Liver (tissue), 3 donors: ENCODE data around the gene OAS1.

ENCODE experiments used
- FOXA1 ChIP-seq: IDR thresholded peaks from 2 replicates; pipeline ENCODE4 v1.6.1; 2016; ENCODE audit warnings: antibody characterized with exemption
- GABPA ChIP-seq, 2 donors: IDR thresholded peaks in 1 of 2; conservative IDR thresholded peaks in 1 of 2; 2 replicates each; pipeline ENCODE4 v1.6.1; 2016; ENCODE audit warnings: antibody characterized with exemption in 2 of 2, mild to moderate bottlenecking in 1 of 2, moderate library complexity in 1 of 2
- RAD21 ChIP-seq, 2 donors: IDR thresholded peaks; 2 replicates each; pipeline ENCODE4 v1.6.1; 2016; ENCODE audit warnings: antibody characterized with exemption in 2 of 2, mild to moderate bottlenecking in 2 of 2
- RXRA ChIP-seq, 2 donors: IDR thresholded peaks; 2 replicates each; pipeline ENCODE4 v1.6.1; 2017 to 2018; ENCODE audit warnings: antibody characterized with exemption in 2 of 2, mild to moderate bottlenecking in 1 of 2
- SP1 ChIP-seq: IDR thresholded peaks from 2 replicates; pipeline ENCODE4 v1.6.1; 2018; ENCODE audit warnings: antibody characterized with exemption, mild to moderate bottlenecking
- TAF1 ChIP-seq: conservative IDR thresholded peaks from 2 replicates; pipeline ENCODE4 v1.6.1; 2016; ENCODE audit warnings: antibody characterized with exemption, mild to moderate bottlenecking
- YY1 ChIP-seq: IDR thresholded peaks from 2 replicates; pipeline ENCODE4 v1.6.1; 2016; ENCODE audit warnings: antibody characterized with exemption, mild to moderate bottlenecking
- TF ChIP-seq, protein P1 (sequence below): fragments of 150-350 bp; IDR thresholded peaks from 2 replicates; pipeline ENCODE4 v1.5.1; 2017; ENCODE audit warnings: improper control_type of control experiment, low read depth, low read length; ENCODE audit not compliant: missing input control
- TF ChIP-seq, protein P2 (sequence below): IDR thresholded peaks from 2 replicates; pipeline ENCODE4 v1.6.1; 2016; ENCODE audit warnings: antibody characterized with exemption
- TF ChIP-seq, protein P3 (sequence below): IDR thresholded peaks from 2 replicates; pipeline ENCODE4 v1.6.1; 2016; ENCODE audit warnings: antibody characterized with exemption, mild to moderate bottlenecking
- donor health status: healthy.
- donor health status: healthy.

DNA sequence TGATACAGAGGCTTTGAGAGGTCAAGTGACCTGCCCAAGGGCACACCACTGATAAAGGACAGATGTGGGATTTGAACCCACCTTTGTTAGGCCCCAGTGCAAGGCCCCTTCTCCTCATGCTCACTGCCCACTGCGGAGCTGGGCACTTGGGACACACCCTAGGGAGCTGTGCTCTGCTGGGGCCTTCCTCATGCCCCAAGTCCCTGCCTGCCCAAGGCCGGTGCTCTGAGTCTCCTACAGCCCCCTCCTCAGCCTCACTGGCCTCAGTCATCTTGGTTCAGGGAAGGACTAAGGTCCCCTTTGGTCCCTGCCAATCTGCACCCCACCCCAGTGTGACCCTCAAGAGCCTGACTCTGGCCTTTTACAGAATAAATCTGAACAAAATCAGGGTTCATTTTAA is 23.6 kb downstream of the OAS1 start:
- TF ChIP-seq, protein P1, sequence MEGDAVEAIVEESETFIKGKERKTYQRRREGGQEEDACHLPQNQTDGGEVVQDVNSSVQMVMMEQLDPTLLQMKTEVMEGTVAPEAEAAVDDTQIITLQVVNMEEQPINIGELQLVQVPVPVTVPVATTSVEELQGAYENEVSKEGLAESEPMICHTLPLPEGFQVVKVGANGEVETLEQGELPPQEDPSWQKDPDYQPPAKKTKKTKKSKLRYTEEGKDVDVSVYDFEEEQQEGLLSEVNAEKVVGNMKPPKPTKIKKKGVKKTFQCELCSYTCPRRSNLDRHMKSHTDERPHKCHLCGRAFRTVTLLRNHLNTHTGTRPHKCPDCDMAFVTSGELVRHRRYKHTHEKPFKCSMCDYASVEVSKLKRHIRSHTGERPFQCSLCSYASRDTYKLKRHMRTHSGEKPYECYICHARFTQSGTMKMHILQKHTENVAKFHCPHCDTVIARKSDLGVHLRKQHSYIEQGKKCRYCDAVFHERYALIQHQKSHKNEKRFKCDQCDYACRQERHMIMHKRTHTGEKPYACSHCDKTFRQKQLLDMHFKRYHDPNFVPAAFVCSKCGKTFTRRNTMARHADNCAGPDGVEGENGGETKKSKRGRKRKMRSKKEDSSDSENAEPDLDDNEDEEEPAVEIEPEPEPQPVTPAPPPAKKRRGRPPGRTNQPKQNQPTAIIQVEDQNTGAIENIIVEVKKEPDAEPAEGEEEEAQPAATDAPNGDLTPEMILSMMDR = no peak
- no peak for TF ChIP-seq SP1
- TF ChIP-seq RAD21 (IDR thresholded peaks at IDR 0.05) = no peak
- no peak for TF ChIP-seq RXRA (IDR thresholded peaks at IDR 0.05)
- TF ChIP-seq, protein P2, sequence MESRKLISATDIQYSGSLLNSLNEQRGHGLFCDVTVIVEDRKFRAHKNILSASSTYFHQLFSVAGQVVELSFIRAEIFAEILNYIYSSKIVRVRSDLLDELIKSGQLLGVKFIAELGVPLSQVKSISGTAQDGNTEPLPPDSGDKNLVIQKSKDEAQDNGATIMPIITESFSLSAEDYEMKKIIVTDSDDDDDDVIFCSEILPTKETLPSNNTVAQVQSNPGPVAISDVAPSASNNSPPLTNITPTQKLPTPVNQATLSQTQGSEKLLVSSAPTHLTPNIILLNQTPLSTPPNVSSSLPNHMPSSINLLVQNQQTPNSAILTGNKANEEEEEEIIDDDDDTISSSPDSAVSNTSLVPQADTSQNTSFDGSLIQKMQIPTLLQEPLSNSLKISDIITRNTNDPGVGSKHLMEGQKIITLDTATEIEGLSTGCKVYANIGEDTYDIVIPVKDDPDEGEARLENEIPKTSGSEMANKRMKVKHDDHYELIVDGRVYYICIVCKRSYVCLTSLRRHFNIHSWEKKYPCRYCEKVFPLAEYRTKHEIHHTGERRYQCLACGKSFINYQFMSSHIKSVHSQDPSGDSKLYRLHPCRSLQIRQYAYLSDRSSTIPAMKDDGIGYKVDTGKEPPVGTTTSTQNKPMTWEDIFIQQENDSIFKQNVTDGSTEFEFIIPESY = no peak
- TF ChIP-seq, protein P3, sequence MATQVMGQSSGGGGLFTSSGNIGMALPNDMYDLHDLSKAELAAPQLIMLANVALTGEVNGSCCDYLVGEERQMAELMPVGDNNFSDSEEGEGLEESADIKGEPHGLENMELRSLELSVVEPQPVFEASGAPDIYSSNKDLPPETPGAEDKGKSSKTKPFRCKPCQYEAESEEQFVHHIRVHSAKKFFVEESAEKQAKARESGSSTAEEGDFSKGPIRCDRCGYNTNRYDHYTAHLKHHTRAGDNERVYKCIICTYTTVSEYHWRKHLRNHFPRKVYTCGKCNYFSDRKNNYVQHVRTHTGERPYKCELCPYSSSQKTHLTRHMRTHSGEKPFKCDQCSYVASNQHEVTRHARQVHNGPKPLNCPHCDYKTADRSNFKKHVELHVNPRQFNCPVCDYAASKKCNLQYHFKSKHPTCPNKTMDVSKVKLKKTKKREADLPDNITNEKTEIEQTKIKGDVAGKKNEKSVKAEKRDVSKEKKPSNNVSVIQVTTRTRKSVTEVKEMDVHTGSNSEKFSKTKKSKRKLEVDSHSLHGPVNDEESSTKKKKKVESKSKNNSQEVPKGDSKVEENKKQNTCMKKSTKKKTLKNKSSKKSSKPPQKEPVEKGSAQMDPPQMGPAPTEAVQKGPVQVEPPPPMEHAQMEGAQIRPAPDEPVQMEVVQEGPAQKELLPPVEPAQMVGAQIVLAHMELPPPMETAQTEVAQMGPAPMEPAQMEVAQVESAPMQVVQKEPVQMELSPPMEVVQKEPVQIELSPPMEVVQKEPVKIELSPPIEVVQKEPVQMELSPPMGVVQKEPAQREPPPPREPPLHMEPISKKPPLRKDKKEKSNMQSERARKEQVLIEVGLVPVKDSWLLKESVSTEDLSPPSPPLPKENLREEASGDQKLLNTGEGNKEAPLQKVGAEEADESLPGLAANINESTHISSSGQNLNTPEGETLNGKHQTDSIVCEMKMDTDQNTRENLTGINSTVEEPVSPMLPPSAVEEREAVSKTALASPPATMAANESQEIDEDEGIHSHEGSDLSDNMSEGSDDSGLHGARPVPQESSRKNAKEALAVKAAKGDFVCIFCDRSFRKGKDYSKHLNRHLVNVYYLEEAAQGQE = no peak
- no peak for TF ChIP-seq GABPA (IDR thresholded peaks at IDR 0.05 in 1 of 2, conservative IDR thresholded peaks at IDR 0.05 in 1 of 2)
- no peak for TF ChIP-seq TAF1
- no peak for TF ChIP-seq YY1
- no peak for TF ChIP-seq FOXA1
